ENCODE data around the gene CHGA. TPM values are rescaled to one million over a fixed set of nuclear protein-coding genes. Genes with fewer than 3 reads are reported as not detected.

Gene CHGA
- polyA plus RNA-seq, 1 experiment: not detected

DNA sequence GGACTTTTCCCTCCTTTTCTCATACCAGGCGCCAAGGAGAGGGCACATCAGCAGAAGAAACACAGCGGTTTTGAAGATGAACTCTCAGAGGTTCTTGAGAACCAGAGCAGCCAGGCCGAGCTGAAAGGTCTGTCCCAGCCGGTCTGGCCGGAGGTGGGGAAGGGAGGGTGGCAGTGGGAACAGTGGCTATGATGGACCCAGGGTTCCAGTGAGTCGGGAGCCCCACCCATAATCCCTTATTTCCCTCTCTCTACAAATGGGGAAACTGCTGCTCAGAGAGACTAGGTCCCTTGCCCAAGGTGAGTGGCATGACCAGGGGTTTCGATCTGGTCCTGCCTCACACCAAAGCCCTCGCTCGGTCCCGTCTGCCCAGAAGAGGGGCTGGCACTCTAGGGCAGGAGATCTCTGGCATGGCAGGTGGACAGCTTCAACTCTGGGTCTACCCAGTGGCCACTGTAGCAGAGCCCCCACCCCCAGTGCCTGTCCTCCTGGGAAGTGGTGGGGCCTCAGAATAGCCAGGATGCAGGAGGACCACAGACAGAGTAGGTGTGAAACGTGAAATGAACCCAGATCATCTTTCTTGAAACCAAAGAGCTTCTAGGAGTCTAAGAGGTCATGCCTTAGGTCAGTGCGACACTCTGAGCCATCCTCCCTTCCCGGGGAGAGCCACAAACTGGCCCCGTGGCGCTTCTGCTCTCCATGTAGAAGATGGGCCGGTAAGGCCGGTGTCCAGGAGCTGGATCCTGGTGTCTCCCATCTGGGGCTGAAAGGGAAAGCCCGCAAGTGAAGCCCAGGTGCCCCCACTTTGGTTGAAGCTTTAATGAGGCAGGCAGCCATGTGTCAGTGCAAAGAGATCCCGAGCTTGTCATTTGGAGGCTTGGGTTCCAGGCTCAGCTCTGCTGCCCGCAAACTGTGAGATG, 7.0 kb downstream of the CHGA start:
- TF ChIP-seq, protein P1, sequence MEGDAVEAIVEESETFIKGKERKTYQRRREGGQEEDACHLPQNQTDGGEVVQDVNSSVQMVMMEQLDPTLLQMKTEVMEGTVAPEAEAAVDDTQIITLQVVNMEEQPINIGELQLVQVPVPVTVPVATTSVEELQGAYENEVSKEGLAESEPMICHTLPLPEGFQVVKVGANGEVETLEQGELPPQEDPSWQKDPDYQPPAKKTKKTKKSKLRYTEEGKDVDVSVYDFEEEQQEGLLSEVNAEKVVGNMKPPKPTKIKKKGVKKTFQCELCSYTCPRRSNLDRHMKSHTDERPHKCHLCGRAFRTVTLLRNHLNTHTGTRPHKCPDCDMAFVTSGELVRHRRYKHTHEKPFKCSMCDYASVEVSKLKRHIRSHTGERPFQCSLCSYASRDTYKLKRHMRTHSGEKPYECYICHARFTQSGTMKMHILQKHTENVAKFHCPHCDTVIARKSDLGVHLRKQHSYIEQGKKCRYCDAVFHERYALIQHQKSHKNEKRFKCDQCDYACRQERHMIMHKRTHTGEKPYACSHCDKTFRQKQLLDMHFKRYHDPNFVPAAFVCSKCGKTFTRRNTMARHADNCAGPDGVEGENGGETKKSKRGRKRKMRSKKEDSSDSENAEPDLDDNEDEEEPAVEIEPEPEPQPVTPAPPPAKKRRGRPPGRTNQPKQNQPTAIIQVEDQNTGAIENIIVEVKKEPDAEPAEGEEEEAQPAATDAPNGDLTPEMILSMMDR (IDR thresholded peaks at IDR 0.05; ENCODE audit: low read depth, low read length): no peak
- POLR2A ChIA-PET: no interaction called here
- Histone ChIP-seq H3K27me3 (ENCODE audit: control insufficient read depth, insufficient read depth, low read length) (peaks cover 2% of the 10 kb centered on the region), H3K4me3 (ENCODE audit: low read depth, low read length) (no peak overlapping the region), H3K27ac (ENCODE audit: low read depth, low read length) (no peak overlapping the region), H3K9me3 (ENCODE audit: control insufficient read depth, insufficient read depth, low read length) (no peaks in the 10 kb centered on the region; the same call in 1 of the 2 replicates)
- no peak for DNase-seq (ENCODE audit: low read depth, low spot score)
- CTCF ChIA-PET: no interaction called here

GRCh38 chr14:92930737-92931602, 8.0 kb downstream of the CHGA start:
- H3K27ac ChIP-seq (ENCODE audit: low read depth, low read length): no peak overlapping the region
- H3K9me3 ChIP-seq (ENCODE audit: control insufficient read depth, insufficient read depth, low read length): no peaks in the 10 kb centered on the region; the same call in 1 of the 2 replicates
- peaks cover 2% of the 10 kb centered on the region for H3K27me3 ChIP-seq (ENCODE audit: control insufficient read depth, insufficient read depth, low read length)
- TF ChIP-seq, protein P1 (IDR thresholded peaks at IDR 0.05; ENCODE audit: low read depth, low read length): no peak
- no peak overlapping the region for H3K4me3 ChIP-seq (ENCODE audit: low read depth, low read length)
- no peak for DNase-seq (ENCODE audit: low read depth, low spot score)
- ChIA-PET CTCF (no interaction called here), POLR2A (no interaction called here)

- Histone ChIP-seq H3K27me3 (ENCODE audit: control insufficient read depth, insufficient read depth, low read length) (peaks cover 2% of the 10 kb centered on the region), H3K4me3 (ENCODE audit: low read depth, low read length) (no peak overlapping the region), H3K9me3 (ENCODE audit: control insufficient read depth, insufficient read depth, low read length) (no peaks in the 10 kb centered on the region; the same call in 1 of the 2 replicates), H3K27ac (ENCODE audit: low read depth, low read length) (no peak overlapping the region)
- CTCF ChIA-PET: no interaction called here
- DNase-seq (ENCODE audit: low read depth, low spot score): no peak
- POLR2A ChIA-PET: no interaction called here
- TF ChIP-seq, protein P1 (IDR thresholded peaks at IDR 0.05; ENCODE audit: low read depth, low read length): no peak
These were observed 8.9 kb downstream of the CHGA start for GRCh38 chr14:92931681-92932447.

DNA sequence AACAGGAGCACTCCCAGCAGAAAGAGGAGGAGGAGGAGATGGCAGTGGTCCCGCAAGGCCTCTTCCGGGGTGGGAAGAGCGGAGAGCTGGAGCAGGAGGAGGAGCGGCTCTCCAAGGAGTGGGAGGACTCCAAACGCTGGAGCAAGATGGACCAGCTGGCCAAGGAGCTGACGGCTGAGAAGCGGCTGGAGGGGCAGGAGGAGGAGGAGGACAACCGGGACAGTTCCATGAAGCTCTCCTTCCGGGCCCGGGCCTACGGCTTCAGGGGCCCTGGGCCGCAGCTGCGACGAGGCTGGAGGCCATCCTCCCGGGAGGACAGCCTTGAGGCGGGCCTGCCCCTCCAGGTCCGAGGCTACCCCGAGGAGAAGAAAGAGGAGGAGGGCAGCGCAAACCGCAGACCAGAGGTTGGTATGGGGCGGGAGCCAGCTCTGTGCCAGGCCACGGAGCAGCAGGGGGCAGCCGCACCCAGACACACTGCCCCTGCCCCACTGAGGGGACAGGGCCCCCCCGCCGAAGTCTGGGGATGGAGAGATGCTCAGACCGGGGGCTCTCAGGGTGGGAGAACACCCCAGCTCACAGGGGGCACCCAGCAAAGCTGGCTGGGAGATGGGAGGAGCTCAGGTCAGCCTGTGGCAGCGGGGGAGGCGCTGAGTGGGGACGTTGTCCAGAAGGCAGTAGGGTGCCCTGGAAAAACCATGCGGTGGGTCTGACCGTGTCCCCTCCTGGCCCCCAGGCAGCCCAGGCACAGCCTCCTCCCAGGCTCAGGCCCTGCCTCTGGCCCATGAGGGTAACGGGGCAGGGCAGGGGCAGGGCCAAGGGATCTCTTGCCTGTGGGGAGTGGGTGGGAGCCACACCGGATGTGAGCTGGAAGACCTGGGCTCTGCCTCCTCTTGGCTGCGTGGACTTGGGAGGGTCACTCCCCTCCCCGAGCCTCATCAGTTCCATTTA, 9.8 kb downstream of the CHGA start:
- CTCF ChIA-PET: interaction anchor here (0.6 to 1.2 kb wide), 2 partner anchors 20 to 206 kb away, joined by 3 to 4 read pairs; no protein-coding TSS in a partner anchor
- H3K27me3 ChIP-seq (ENCODE audit: control insufficient read depth, insufficient read depth, low read length): peaks cover 2% of the 10 kb centered on the region

More for the DNA sequence above, 9.8 kb downstream of the CHGA start:
- no peak for DNase-seq (ENCODE audit: low read depth, low spot score)
- Histone ChIP-seq H3K9me3 (ENCODE audit: control insufficient read depth, insufficient read depth, low read length) (no peaks in the 10 kb centered on the region; the same call in 1 of the 2 replicates), H3K27ac (ENCODE audit: low read depth, low read length) (no peak overlapping the region), H3K4me3 (ENCODE audit: low read depth, low read length) (no peak overlapping the region)
- POLR2A ChIA-PET: no interaction called here
- TF ChIP-seq, protein P1 (IDR thresholded peaks at IDR 0.05; ENCODE audit: low read depth, low read length): no peak

All from AG04450 (cell line).